GM12878 (cell line): ENCODE measurements around the gene SOBP.

Experiments
- BRCA1 ChIP-seq: IDR thresholded peaks from 2 replicates; pipeline ENCODE4 v1.6.1; 2011; ENCODE audit warnings: low read depth, low read length, improper control_type of control experiment
- CTCF ChIP-seq, 3 experiments: IDR thresholded peaks in 2 of 3; conservative IDR thresholded peaks in 1 of 3; 2 replicates each; pipeline ENCODE4 v1.5.1; 2011; ENCODE audit warnings: low read depth in 3 of 3, low read length in 3 of 3, mild to moderate bottlenecking in 3 of 3, control low read depth in 2 of 3, moderate library complexity in 2 of 3, inconsistent platforms in 1 of 3, mixed read lengths in 1 of 3; ENCODE audit not compliant: control insufficient read depth in 2 of 3, insufficient read depth in 1 of 3; ENCODE audit errors: extremely low read depth in 1 of 3
- CUX1 ChIP-seq: IDR thresholded peaks from 2 replicates; pipeline ENCODE4 v1.6.1; 2012; ENCODE audit warnings: improper control_type of control experiment, low read depth, low read length; ENCODE audit not compliant: insufficient replicate concordance
- NBN ChIP-seq: fragments of 450-650 bp; IDR thresholded peaks from 2 replicates; pipeline ENCODE4 v1.6.1; 2016
- POLR2AphosphoS5 ChIP-seq: IDR thresholded peaks from 2 replicates; pipeline ENCODE4 v1.6.1; 2011; ENCODE audit warnings: mild to moderate bottlenecking, low read length, inconsistent platforms
- RBBP5 ChIP-seq: fragments of 200-600 bp; sonication (generic); conservative IDR thresholded peaks from 2 replicates; pipeline ENCODE4 v1.6.1; 2016
- TF ChIP-seq, protein P1 (sequence below): IDR thresholded peaks from 2 replicates; pipeline ENCODE4 v1.6.1; 2011; ENCODE audit warnings: low read depth, mild to moderate bottlenecking, low read length, moderate library complexity, borderline replicate concordance; ENCODE audit errors: extremely low read depth

DNA sequence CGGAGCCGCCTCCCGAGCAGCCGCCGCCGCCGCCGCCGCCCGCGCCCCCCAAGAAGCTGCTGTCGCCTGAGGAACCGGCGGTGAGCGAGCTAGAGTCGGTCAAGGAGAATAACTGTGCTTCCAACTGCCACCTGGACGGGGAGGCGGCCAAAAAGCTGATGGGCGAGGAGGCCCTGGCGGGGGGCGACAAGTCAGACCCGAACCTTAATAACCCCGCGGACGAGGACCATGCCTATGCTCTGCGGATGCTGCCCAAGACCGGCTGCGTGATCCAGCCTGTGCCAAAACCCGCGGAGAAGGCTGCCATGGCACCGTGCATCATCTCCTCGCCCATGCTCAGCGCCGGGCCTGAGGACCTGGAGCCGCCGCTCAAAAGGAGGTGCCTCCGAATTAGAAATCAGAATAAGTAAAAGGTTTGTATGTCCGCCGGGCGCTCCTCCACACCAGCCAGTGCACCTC, 145.2 kb downstream of the SOBP start:
- TF ChIP-seq CUX1 (no peak), CTCF (IDR thresholded peaks at IDR 0.05 in 2 of 3, conservative IDR thresholded peaks at IDR 0.05 in 1 of 3; ENCODE audit: control insufficient read depth in 2 of 3, extremely low read depth in 1 of 3, insufficient read depth in 1 of 3, low read depth in 3 of 3, low read length in 3 of 3) (no peak), NBN (no peak), RBBP5 (no peak), POLR2AphosphoS5 (no peak), BRCA1 (no peak)
- TF ChIP-seq, protein P1, sequence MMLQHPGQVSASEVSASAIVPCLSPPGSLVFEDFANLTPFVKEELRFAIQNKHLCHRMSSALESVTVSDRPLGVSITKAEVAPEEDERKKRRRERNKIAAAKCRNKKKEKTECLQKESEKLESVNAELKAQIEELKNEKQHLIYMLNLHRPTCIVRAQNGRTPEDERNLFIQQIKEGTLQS = no peak
